Measurements from ENCODE around the gene MYRIP. TPM values are rescaled to one million over a fixed set of nuclear protein-coding genes. Genes with fewer than 3 reads are reported as not detected.

The MYRIP gene
- total RNA-seq, 6 donors from 2014 or later: 0.55 to 4.3 (median 2.1) TPM; not detected in 1

- Histone ChIP-seq H3K4me1 (no peaks in the 10 kb centered on the region), H3K36me3 (no peaks in the 10 kb centered on the region), H3K27me3 (no peaks in the 10 kb centered on the region), H3K4me3 (no peak overlapping the region), H3K9me3 (no peaks in the 10 kb centered on the region), H3K27ac (no peak overlapping the region)
- TF ChIP-seq POLR2A (IDR thresholded peaks at IDR 0.05) (no peak), POLR2AphosphoS5 (IDR thresholded peaks at IDR 0.05) (no peak), CTCF (IDR thresholded peaks at IDR 0.05) (no peak), EP300 (IDR thresholded peaks at IDR 0.05) (no peak)
- 64 to 75% methylated on average over 3 of the region's 3 CpGs for WGBS, 2 donors
- ATAC-seq (ENCODE audit: low FRiP score in 2 of 2) (peak in 1 of 2 donors; percentile 26), DNase-seq (no peak)
Observed at GRCh38 chr3:40120806-40121205, 311.4 kb downstream of the MYRIP start.

GRCh38 chr3:40124918-40125317, 315.5 kb downstream of the MYRIP start:
- no peak for DNase-seq
- Histone ChIP-seq H3K36me3 (no peaks in the 10 kb centered on the region), H3K27ac (no peak overlapping the region), H3K4me3 (no peak overlapping the region), H3K27me3 (no peaks in the 10 kb centered on the region), H3K4me1 (no peaks in the 10 kb centered on the region), H3K9me3 (no peaks in the 10 kb centered on the region)
- TF ChIP-seq POLR2AphosphoS5 (IDR thresholded peaks at IDR 0.05) (no peak), CTCF (IDR thresholded peaks at IDR 0.05) (no peak), POLR2A (IDR thresholded peaks at IDR 0.05) (no peak), EP300 (IDR thresholded peaks at IDR 0.05) (no peak)
- ATAC-seq (ENCODE audit: low FRiP score in 2 of 2): no peak

GRCh38 chr3:40128166-40128565, 318.8 kb downstream of the MYRIP start:
- WGBS, 2 donors: 64 to 71% methylated on average over 2 of the region's 2 CpGs
- H3K4me3 ChIP-seq: no peak overlapping the region
- H3K4me1 ChIP-seq: no peaks in the 10 kb centered on the region
- TF ChIP-seq POLR2AphosphoS5 (IDR thresholded peaks at IDR 0.05) (no peak), EP300 (IDR thresholded peaks at IDR 0.05) (no peak), POLR2A (IDR thresholded peaks at IDR 0.05) (no peak), CTCF (IDR thresholded peaks at IDR 0.05) (no peak)
- H3K27ac ChIP-seq: no peak overlapping the region
- H3K9me3 ChIP-seq: no peaks in the 10 kb centered on the region
- H3K27me3 ChIP-seq: no peaks in the 10 kb centered on the region
- DNase-seq (no peak), ATAC-seq (ENCODE audit: low FRiP score in 2 of 2) (no peak)
- H3K36me3 ChIP-seq: no peaks in the 10 kb centered on the region

GRCh38 chr3:40129510-40129909, 320.1 kb downstream of the MYRIP start:
- H3K36me3 ChIP-seq: no peaks in the 10 kb centered on the region
- H3K4me1 ChIP-seq: no peaks in the 10 kb centered on the region
- no peak overlapping the region for H3K27ac ChIP-seq
- WGBS, 2 donors: 88 to 94% methylated on average over 3 of the region's 3 CpGs
- peaks cover 0 to 4% (median 0%) of the 10 kb centered on the region in 4 donors for H3K9me3 ChIP-seq
- no peak overlapping the region for H3K4me3 ChIP-seq
- TF ChIP-seq CTCF (IDR thresholded peaks at IDR 0.05) (no peak), EP300 (IDR thresholded peaks at IDR 0.05) (no peak), POLR2A (IDR thresholded peaks at IDR 0.05) (no peak), POLR2AphosphoS5 (IDR thresholded peaks at IDR 0.05) (no peak)
- no peaks in the 10 kb centered on the region for H3K27me3 ChIP-seq
- ATAC-seq (ENCODE audit: low FRiP score in 2 of 2) (no peak), DNase-seq (no peak)

- no peak for TF ChIP-seq EP300 (IDR thresholded peaks at IDR 0.05)
- no peak for TF ChIP-seq POLR2A (IDR thresholded peaks at IDR 0.05)
- TF ChIP-seq CTCF (IDR thresholded peaks at IDR 0.05): no peak
- no peak for TF ChIP-seq POLR2AphosphoS5 (IDR thresholded peaks at IDR 0.05)
- Histone ChIP-seq H3K4me1 (no peaks in the 10 kb centered on the region), H3K36me3 (no peaks in the 10 kb centered on the region), H3K27ac (no peak overlapping the region), H3K9me3 (peaks cover 0 to 5% (median 0%) of the 10 kb centered on the region in 4 donors), H3K4me3 (no peak overlapping the region), H3K27me3 (no peaks in the 10 kb centered on the region)
- DNase-seq (no peak), ATAC-seq (ENCODE audit: low FRiP score in 2 of 2) (no peak)
- 89 to 93% methylated on average over 2 of the region's 2 CpGs for WGBS, 2 donors
Observed at GRCh38 chr3:40129981-40130380, 320.6 kb downstream of the MYRIP start.
